NCI-H2081 treated with DMSO at 0.1 percent for 48 hours (cell line): ENCODE data around the gene SC5D.

ENCODE experiments used
- DNase-seq: peaks from one replicate; lab custom pipeline; 2025; lab: John Stamatoyannopoulos, UW

Gene SC5D

DNA sequence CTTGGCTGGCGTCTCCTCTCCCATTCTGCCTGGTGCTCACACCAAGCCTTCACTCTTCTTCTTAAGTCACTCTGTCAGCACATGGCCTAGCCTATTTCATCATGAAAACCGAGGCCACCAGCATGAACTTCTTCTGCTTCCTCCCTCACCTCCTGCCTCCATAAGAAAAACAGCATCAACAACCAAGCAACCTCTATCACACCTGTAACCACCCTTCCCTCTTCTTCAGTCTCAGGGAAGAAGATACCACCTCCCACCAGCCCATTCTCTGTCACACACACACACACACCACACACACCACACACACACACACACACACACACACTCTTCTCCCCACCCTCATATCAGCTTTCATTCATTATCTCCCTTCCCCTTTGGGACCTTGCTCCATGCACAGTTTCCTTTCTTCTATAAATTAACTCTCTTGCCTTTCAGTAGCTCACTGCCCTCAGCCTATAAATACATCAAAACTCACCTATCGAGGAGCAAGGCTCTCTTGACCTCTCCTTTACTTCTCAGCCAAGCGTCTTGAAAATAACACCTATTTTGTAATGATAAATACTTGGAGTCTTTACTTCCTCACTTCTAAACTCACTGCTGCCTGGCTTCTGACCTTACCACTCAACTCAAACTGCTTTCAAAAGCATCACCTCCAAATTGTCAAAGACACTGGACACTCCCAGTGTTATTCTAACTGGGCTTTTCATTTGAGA lies 36.6 kb downstream of the SC5D start:
- DNase-seq, result no peak

- DNase-seq, result no peak
These were observed 37.3 kb downstream of the SC5D start for GRCh38 chr11:121329781-121330395.

- no peak for DNase-seq
These were observed 38.3 kb downstream of the SC5D start for GRCh38 chr11:121330614-121331435.

DNA sequence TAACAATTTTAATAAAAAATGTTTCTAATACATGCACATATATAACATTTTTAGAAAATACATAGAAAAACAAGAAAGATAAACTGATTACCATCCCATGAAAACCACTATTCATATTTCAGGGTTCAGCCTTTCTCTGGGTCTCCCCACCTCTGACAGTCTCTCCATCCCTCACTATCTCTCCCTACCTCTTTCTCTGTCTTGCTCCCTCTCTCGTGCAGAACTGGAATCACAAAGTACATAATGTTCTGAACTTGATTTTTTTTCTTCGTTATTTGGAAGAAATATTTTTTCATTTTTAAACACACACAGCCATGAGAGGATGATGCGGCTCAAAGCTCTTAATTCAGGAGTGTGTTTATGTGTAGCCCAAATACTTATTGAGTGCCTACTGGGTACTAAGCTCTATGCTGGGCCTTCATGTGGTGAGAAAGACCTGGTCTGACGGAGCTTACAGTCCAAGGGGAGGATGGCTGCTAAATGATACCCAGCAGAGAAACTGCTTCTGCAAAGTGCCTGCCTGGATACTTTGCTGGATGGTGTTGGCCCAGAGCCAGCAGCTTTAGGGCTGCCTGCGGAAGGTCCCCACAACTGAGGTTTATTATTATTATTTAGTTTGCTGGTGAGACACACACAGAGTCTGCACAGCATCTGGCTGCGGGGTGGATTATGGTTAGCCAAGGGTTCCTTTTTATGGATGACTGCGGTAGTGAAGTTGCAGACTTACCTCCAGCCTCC lies 42.6 kb downstream of the SC5D start:
- no peak for DNase-seq

DNA sequence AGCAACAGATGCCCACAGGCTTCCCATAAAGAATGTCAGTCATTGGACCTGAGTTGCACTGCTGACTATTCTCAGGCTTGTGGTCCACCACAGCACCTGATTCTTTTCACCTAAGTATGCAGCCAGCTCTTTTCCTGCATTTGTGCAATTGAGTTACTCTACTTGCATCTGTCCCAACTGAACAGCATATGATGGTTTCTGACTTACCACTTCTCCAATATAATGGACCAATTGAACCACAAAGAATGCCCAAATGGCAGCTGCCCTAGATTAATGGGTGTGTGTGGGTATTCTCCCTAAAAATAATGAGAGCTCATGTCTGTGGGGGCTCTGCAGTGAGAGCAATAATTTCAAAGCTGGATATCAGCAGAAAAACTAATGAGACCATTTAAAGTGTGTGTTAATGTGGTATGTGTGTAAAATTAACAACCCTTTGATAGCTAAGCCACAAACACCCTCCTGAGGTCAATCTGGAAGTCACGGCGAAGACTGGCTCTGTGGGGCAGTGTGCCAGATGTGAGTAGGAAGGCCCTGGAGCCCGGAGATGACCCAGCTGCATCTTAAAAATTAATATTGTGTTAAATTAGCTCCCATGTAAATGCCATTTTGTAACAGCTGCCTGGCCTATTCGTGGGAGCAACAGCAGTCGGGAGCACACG lies 43.8 kb downstream of the SC5D start:
- no peak for DNase-seq

GRCh38 chr11:121337078-121337477 lies 44.5 kb downstream of the SC5D start:
- DNase-seq, result no peak

- DNase-seq, result no peak
These were observed 45.2 kb downstream of the SC5D start for GRCh38 chr11:121337740-121338272.

DNA sequence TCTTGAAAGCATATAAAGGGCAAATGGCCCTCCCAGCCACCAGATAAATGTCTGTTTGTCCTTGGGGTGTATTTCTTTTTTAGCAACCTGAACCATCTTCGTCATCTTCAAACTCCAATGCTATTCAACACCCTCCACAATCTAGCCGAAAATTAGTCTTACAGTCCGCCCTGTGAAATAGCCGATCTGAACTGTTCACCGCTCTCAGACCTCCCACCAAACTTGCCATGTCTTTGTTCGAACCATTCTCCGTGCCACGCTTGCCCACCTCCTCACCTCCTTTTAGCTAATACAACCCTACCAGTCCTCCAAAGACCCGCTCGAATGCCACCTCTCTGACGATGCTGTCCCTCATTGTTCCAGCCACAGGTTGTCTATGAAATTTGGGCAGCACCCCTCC lies 46.0 kb downstream of the SC5D start:
- no peak for DNase-seq

DNA sequence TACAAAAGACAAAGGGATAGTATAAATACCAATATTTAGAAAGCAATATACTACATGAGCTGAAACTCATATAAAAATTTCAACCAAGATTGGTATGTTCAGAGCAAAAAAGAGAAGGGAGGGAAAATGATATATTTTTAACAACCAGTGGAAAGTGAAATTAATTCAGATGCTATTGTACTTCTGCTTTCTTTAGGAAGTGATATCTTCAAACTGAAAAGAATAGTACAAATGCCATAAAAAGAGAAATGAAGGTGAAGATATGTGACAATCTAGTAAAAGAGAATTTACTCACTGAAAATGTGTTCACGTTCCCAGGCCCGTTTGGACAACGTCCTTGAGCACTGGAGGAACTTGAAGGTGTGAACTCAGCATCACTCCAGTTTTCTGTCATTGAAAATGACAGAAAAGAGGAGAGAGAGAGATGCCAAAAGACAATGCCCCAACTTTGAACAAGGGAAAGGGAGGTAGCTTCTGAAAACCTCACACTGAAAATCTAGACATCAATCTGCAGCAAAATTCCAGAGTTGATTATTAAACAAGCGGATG lies 47.5 kb downstream of the SC5D start:
- DNase-seq, result no peak

DNA sequence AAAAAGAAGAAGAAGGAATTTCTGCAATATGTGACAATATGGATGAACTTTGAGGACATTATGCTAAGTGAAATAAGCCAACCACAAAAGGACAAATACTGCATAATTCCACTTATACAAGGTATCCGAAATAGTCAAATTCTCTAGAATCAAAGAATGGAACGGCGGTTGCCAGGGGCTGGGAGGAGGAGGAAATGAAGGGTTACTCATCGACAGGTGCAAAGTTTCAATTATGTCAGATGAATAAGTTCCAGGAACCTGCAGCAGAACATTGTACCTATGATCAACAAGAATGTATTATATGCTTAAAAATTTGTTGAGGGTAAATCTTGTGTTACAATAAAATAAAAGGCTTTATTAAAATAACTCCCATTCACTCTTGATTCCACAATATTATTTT lies 49.0 kb downstream of the SC5D start:
- DNase-seq, result no peak

DNA sequence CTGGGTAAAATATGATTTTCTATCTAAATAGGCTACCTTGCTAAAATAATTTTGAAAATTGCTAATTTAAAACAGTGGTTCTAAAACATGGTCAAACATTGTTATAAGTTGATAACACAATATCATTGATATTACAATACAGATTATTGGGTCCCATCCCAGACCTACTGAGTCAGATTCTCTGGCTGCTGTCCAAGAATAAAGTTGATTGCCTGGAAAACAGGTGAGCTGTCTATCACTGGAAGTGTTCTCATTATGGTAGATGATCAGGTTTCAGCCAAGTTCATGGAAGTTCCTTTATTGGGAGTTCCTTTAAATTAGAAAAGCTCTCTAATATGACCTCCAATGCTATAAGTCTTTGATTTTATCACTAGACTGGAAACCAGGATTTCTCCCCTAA lies 52.3 kb downstream of the SC5D start:
- no peak for DNase-seq

GRCh38 chr11:121347094-121347493 lies 54.5 kb downstream of the SC5D start:
- no peak for DNase-seq

- no peak for DNase-seq
These were observed 55.2 kb downstream of the SC5D start for GRCh38 chr11:121347813-121348212.

- no peak for DNase-seq
These were observed 55.8 kb downstream of the SC5D start for GRCh38 chr11:121348220-121348875.

GRCh38 chr11:121349790-121350189 lies 57.2 kb downstream of the SC5D start:
- DNase-seq, result no peak

DNA sequence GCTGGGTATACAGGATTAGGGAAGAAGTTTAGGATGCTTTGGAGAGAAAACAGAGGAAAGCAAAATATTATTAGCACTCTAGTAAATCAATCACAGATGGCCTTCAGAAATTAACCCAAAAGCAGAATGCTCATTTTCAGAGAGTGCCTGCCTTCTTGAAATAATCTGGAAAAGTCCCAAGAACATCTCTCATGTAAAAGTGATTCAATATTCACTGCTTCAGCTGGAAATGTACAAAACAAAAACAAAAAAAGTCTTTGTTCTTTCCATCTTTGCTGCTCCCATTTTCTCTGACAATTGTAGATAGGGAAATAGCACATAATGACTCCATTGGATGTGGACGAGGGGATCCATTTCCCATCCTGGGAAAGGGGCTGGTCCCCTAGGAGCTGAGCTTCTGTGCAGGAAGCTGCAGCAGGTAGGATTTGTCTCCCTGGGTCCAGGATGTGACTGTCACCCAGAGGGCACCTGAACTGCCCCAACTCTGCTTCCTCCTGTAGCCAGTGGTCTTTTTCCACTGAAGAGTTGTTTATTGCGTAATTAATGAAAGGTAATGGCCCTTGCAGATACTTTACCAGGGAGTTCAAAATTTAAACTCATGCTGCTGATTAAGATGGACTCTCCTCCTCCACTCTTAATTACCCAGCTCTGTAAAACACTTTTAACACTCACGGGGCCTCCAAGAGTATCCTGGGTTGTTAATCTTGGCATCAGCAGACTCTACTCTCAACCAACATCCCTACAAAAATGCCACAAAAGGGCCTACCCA lies 57.9 kb downstream of the SC5D start:
- DNase-seq, result no peak

DNA sequence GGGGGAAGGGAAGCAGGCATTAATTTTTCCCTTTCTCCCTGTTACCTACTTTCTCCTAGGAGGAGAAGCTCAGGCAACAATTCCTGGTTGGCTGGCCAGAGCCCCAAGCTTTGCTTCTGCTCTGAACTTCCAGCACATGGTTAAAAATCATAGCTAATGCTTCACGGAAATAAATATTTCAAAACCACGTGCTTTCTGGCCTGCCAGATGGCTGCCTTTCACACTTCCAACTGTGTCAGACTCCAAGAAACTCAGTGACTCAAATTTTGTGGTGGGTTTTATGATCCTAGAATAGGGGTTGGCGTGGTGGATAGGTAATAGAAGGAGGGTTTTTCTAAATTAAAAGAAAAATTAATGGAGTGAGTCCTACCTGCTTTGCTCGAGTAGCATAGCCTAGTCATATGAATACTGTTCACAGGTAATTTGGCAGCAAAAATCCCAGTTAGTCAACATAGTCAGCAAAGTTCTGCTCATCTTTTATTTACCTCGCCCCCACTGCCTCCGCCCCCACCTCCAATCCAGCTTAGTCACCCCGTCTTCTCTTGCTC lies 58.6 kb downstream of the SC5D start:
- no peak for DNase-seq

DNA sequence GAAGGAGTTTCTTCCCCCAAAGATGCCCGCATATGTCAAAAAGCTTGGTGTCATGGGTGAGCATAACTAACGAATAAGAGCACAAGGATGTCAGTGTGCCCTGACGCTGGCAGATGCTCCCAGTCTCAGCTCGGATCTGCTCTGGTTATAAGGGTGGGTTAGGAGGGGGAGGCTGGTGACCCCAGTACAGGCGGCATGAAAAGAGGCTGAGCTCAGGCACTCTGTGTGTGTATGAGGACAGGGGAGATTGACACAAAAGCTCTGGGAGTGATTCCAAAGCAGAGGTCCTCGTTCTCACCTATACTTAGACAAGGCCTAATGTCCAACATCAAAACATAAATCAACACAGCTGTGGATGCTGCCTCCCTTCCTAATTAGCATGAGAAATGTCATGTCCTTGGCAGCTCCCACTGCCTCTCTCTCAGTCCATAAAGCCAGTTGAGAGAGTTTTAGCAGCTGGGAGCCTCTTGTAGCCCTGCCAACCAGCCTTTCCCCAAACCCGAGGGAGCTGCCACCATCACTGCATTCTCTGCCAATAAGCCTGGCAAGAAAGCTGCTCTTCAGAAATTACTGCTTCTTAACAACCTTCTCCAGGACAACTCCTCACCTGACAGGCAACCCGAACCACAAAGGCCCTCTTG lies 59.8 kb downstream of the SC5D start:
- DNase-seq, result no peak

DNA sequence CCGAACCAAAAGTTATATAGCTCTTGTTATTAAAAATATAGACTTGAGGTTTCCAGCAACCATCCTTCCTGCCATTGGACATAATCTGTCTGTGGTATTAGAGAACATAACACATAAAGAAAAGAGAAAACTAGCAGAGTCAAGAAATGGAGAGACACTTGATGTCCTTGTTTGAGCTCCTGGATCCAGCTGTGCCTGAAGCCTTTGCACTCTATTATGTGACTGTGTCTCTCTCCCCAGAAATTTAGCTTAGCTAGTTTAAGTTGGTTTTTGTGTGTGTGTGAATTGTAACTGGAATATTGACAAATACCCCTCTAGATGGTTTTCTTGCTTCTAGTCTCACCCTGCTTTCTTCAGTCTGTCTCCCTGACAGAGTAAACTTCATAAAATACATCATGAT lies 61.6 kb downstream of the SC5D start:
- no peak for DNase-seq
